Psoas muscle (tissue), 8 donors: Measurements from ENCODE around the gene SPTAN1. TPM values are rescaled to one million over a fixed set of nuclear protein-coding genes. Genes with fewer than 3 reads are reported as not detected.

Experiments used
- ATAC-seq, 4 donors: fragments of 200-7000 bp; cut with Tn5 transposase; one replicate each; pipeline ENCODE4 v1.9.1; 2020; ENCODE audit warnings: moderate library complexity in 3 of 4, mild to moderate bottlenecking in 2 of 4
- DNase-seq, 2 donors: peaks; one replicate each; pipeline ENCODE4 v3.0.0-alpha.2; 2020
- H3K27ac ChIP-seq: fragments of 200-600 bp; one replicate; pipeline ENCODE4 v1.8.0; 2022
- H3K27me3 ChIP-seq, 3 donors: fragments of 200-600 bp in 1 of 3; one replicate each; pipeline versions ENCODE4 v1.6.1 to v1.8.0; 2013 to 2022; ENCODE audit warnings: low read length in 2 of 3, mild to moderate bottlenecking in 2 of 3, moderate library complexity in 1 of 3; ENCODE audit not compliant: insufficient read depth in 3 of 3
- H3K36me3 ChIP-seq, 2 donors: fragments of 200-600 bp in 1 of 2; one replicate each; pipeline versions ENCODE4 v1.6.1 to v1.8.0; 2013 to 2022; ENCODE audit warnings: low read depth in 1 of 2, mild to moderate bottlenecking in 1 of 2, moderate library complexity in 1 of 2; ENCODE audit not compliant: insufficient read depth in 1 of 2
- H3K4me1 ChIP-seq: fragments of 200-600 bp; one replicate; pipeline ENCODE4 v1.8.0; 2022
- H3K4me3 ChIP-seq: fragments of 200-600 bp; one replicate; pipeline ENCODE4 v1.8.0; 2022; ENCODE audit warnings: mild to moderate bottlenecking
- H3K9me3 ChIP-seq: fragments of 200-600 bp; one replicate; pipeline ENCODE4 v1.8.0; 2022
- CTCF ChIP-seq: fragments of 200-600 bp; IDR thresholded peaks from one replicate; pipeline ENCODE4 v1.8.0; 2022; ENCODE audit warnings: antibody characterized with exemption
- WGBS, 3 donors: extraction: QIAGEN DNeasy Blood & Tissue Kit; methylation state at CpG; one replicate each; pipeline versions ENCODE4 v1.1.6 to v1.1.7; 2013; 5-methylcytosine and 5-hydroxymethylcytosine counted together
- intact Hi-C, 2 donors: fragments of 100-400 bp; cut with DNase I; formaldehyde crosslinking; loops; one replicate each; pipeline versions ENCODE4 v1.11.0 to v1.14.2; 2022
- polyA plus RNA-seq, 3 donors: library from polyadenylated mRNA; stranded (reverse); fragments of 200-250 nt; gene quantifications; one replicate each; pipeline ENCODE4 v1.2.3, GENCODE V29; 2013
- total RNA-seq, 4 donors: library from RNA; stranded (reverse); fragmentation: NEBNext Ultra II Directional in 2 of 4; extraction: Animal tissue kit (Norgen Biotek cat#: 25700) in 2 of 4; gene quantifications; one replicate each; pipeline versions ENCODE4 v1.2.1 to v1.2.4, GENCODE V29; 2021 to 2023
- donor health status: healthy with polysubstance abuse.
- donor health status: DM: no; HTN: no; CAD: no; lungs with moderate emphysema.
- donor health status: Bipolar disorder and iron deficiency.
- donor health status: healthy.
- donor health status: DM: yes; HTN: yes; CAD: no.
- donor health status: DM: no; HTN: no; CAD: no.
- donor health status: DM: no; HTN: no; CAD: no.
- donor health status: DM: yes; HTN: yes; CAD: no.

Gene SPTAN1
- total and polyA plus RNA-seq, 7 donors: 18.1 to 91.4 (median 42.6) TPM

DNA sequence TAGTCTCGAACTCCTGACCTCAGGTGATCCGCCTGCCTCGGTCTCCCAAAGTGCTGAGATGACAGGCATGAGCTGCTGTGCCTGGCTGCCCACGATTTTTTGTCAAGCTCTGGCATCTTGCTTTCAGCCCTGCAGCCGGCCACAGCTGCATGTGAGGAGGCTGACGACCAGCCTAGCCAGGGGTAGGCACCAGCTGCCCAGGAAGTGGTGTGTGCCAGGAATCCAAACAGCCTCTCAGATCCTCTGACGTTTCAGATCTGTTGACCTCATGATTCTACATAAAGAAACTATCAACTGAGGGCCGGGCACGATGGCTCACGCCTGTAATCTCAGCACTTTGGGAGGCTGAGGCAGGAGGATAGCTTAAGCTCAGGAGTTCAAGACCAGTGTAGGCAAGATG is 85.3 kb downstream of the SPTAN1 start:
- Histone ChIP-seq H3K36me3 (peaks cover 8 to 28% of the 10 kb centered on the region in 2 donors), H3K9me3 (no peaks in the 10 kb centered on the region), H3K4me3 (no peak overlapping the region), H3K27me3 (no peaks in the 10 kb centered on the region), H3K27ac (no peak overlapping the region), H3K4me1 (peaks cover 14% of the 10 kb centered on the region)
- intact Hi-C loops: no loop called here
- DNase-seq (peak in 1 of 2 donors; percentile 2), ATAC-seq (peak in 1 of 4 donors; percentile 44)
- no peak for TF ChIP-seq CTCF
- WGBS, 3 donors: 30 to 46% (median 40%) methylated on average over 10 of the region's 10 CpGs

DNA sequence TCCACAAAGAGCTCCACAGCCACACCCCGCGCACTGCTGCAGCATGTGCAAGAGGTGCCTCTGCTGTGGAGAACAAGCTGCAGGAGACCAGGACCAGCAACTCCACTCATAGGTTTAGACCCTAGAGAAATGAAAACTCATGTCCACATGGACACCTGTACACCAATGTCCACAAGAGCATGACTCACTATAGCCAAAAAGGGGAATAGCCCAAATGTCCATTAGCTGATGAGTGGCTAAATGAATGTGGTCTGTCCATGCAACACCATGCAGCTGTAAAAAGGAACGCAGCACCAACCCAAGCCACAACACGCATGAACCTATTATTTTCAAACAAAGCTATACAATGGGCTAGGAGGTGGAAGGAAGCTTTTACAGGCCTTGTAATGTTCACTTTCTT is 86.2 kb downstream of the SPTAN1 start:
- Histone ChIP-seq H3K4me3 (no peak overlapping the region), H3K36me3 (peaks cover 2 to 18% of the 10 kb centered on the region in 2 donors), H3K4me1 (peaks cover 14% of the 10 kb centered on the region), H3K27me3 (no peaks in the 10 kb centered on the region), H3K27ac (no peak overlapping the region), H3K9me3 (no peaks in the 10 kb centered on the region)
- intact Hi-C loops: no loop called here
- DNase-seq: peak in 1 of 2 donors; percentile 4
- TF ChIP-seq CTCF: no peak
- no peak for ATAC-seq
- 94 to 96% (median 94%) methylated on average over 4 of the region's 4 CpGs for WGBS, 3 donors

DNA sequence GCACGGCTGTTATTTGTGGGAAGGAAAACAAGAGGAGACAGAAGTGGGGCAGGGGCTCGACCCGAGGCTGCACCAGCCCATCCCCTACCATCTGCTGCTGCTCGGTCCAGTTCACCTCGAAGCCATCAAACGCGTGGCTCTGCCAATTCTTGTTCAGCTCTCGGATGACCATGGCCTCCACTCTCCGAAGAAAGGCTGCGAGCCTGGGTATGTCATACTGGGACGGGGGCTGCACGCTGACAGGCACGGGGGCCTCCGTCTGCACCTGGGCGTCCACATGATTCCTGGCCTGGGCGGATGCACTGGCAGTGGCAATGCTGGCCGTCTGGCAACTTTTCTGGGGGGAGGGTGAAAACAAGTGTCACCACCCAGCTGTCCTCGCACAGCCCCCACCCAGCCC is 88.2 kb downstream of the SPTAN1 start:
- intact Hi-C loops: no loop called here
- TF ChIP-seq CTCF: no peak
- ATAC-seq: no peak
- Histone ChIP-seq H3K36me3 (peaks cover 0 to 13% of the 10 kb centered on the region in 2 donors), H3K27ac (no peak overlapping the region), H3K4me3 (no peak overlapping the region), H3K4me1 (peaks cover 3% of the 10 kb centered on the region), H3K27me3 (no peaks in the 10 kb centered on the region), H3K9me3 (no peaks in the 10 kb centered on the region)
- DNase-seq: no peak
- WGBS, 3 donors: 85 to 86% (median 86%) methylated on average over 17 to 18 of the region's 18 CpGs

GRCh38 chr9:128642675-128643245 is 90.4 kb downstream of the SPTAN1 start:
- Histone ChIP-seq H3K27ac (no peak overlapping the region), H3K4me3 (no peak overlapping the region), H3K27me3 (no peaks in the 10 kb centered on the region), H3K9me3 (no peaks in the 10 kb centered on the region), H3K36me3 (peaks cover 0 to 13% of the 10 kb centered on the region in 2 donors), H3K4me1 (no peaks in the 10 kb centered on the region)
- intact Hi-C loops: no loop called here
- no peak for TF ChIP-seq CTCF
- ATAC-seq (no peak), DNase-seq (no peak)
- WGBS, 3 donors: 77 to 83% (median 80%) methylated on average over 12 of the region's 12 CpGs
